GM12878 (cell line): ENCODE data around the gene ZMIZ1. TPM values are rescaled to one million over a fixed set of nuclear protein-coding genes. Genes with fewer than 3 reads are reported as not detected.

Source experiments
- ATAC-seq: fragments of 200-7000 bp; cut with Tn5 transposase; 3 replicates; pipeline ENCODE4 v1.9.1; 2020; ENCODE audit warnings: mild to moderate bottlenecking, moderate library complexity
- BruUV-seq: library from RNA; stranded (reverse); fragments of 400-500 nt; replicated peaks from 2 replicates; lab custom pipeline; 2021; lab: Mats Ljungman, UMichigan
- CTCF ChIA-PET: fragments of 300-600 bp; sonication (Branson Sonifier 250); formaldehyde crosslinking; extraction: SDS; loops from one replicate; lab custom pipeline; 2021; ENCODE audit warnings: inconsistent platforms; lab: Yijun Ruan, JAX
- POLR2A ChIA-PET: fragments of 350-600 bp; formaldehyde crosslinking; extraction: SDS; loops from one replicate; lab custom pipeline; 2021; ENCODE audit warnings: inconsistent platforms; lab: Charles Lee
- RAD21 ChIA-PET: fragments of 300-600 bp; sonication (Branson Sonifier 250); formaldehyde crosslinking; loops from one replicate; lab custom pipeline; 2023; ENCODE audit warnings: antibody characterized with exemption; ENCODE audit not compliant: unreplicated experiment; lab: Charles Lee
- SMC1A ChIA-PET: fragments of 300-600 bp; sonication (Branson Sonifier 250); formaldehyde crosslinking; loops from one replicate; lab custom pipeline; 2023; ENCODE audit not compliant: unreplicated experiment, uncharacterized antibody; lab: Charles Lee
- DNase-seq: peaks from one replicate; pipeline ENCODE4 v3.0.0-alpha.2; 2011; ENCODE audit warnings: low read depth, low spot score
- FAIRE-seq: peaks from 3 replicates; lab custom pipeline; 2011; peaks lifted over from hg19 to GRCh38; lab: Jason Lieb, UNC
- H2AFZ ChIP-seq: 2 replicates; pipeline ENCODE4 v1.6.0; 2011; ENCODE audit warnings: low read depth, low read length, control low read depth; ENCODE audit not compliant: control insufficient read depth
- H3K27ac ChIP-seq: 2 replicates; pipeline ENCODE4 v1.5.1; 2011; ENCODE audit warnings: control low read depth; ENCODE audit not compliant: control insufficient read depth, insufficient read depth
- H3K27me3 ChIP-seq, 2 experiments: replicated peaks in 1 of 2; 2 replicates each; pipeline versions ENCODE4 v1.6.0 to v1.6.1; 2011; ENCODE audit warnings: low read length in 1 of 2; ENCODE audit not compliant: control insufficient read depth in 2 of 2, insufficient read depth in 2 of 2
- H3K36me3 ChIP-seq, 2 experiments: 2 replicates each; pipeline ENCODE4 v1.5.1; 2011; ENCODE audit warnings: low read length in 1 of 2; ENCODE audit not compliant: control insufficient read depth in 2 of 2, insufficient read depth in 2 of 2
- H3K4me1 ChIP-seq: 2 replicates; pipeline ENCODE4 v1.6.1; 2011; ENCODE audit warnings: mild to moderate bottlenecking, low read length, moderate library complexity, mixed read lengths; ENCODE audit not compliant: control insufficient read depth, insufficient read depth
- H3K4me2 ChIP-seq: 2 replicates; pipeline ENCODE4 v1.6.0; 2011; ENCODE audit warnings: control low read depth; ENCODE audit not compliant: control insufficient read depth, insufficient read depth
- H3K4me3 ChIP-seq: fragments of 200-600 bp; sonication (generic); 2 replicates; pipeline ENCODE4 v1.5.1; 2016
- H3K79me2 ChIP-seq: 2 replicates; pipeline ENCODE4 v1.6.0; 2011; ENCODE audit warnings: low read length; ENCODE audit not compliant: control insufficient read depth, insufficient read depth
- H3K9ac ChIP-seq: 2 replicates; pipeline ENCODE4 v1.8.0; 2011; ENCODE audit warnings: low read length, control low read depth, mixed read lengths; ENCODE audit not compliant: control insufficient read depth, insufficient read depth
- H3K9me3 ChIP-seq: replicated peaks from 3 replicates; pipeline ENCODE4 v1.5.1; 2011; ENCODE audit warnings: mild to moderate bottlenecking, low read length; ENCODE audit not compliant: control insufficient read depth, insufficient read depth
- H4K20me1 ChIP-seq: 2 replicates; pipeline ENCODE4 v1.6.0; 2011; ENCODE audit not compliant: control insufficient read depth, insufficient read depth
- EGR1 ChIP-seq, 2 experiments: IDR thresholded peaks; 1 replicate in 1 of 2; 2 replicates in 1 of 2; pipeline ENCODE4 v1.6.1; 2011 to 2012; ENCODE audit warnings: low read depth in 2 of 2, low read length in 2 of 2, borderline replicate concordance in 1 of 2, mild to moderate bottlenecking in 1 of 2, moderate library complexity in 1 of 2
- HSF1 ChIP-seq: fragments of 150-350 bp; IDR thresholded peaks from 2 replicates; pipeline ENCODE4 v1.6.1; 2014; ENCODE audit warnings: mild to moderate bottlenecking, low read depth, low read length
- IKZF1 ChIP-seq: fragments of 450-650 bp; conservative IDR thresholded peaks from 2 replicates; pipeline ENCODE4 v1.6.1; 2017; ENCODE audit warnings: antibody characterized with exemption, mild to moderate bottlenecking
- IKZF2 ChIP-seq, 2 experiments: fragments of 450-650 bp; IDR thresholded peaks; 2 replicates each; pipeline ENCODE4 v1.6.1; 2017; ENCODE audit warnings: mild to moderate bottlenecking in 2 of 2, moderate library complexity in 2 of 2
- MTA2 ChIP-seq: fragments of 450-650 bp; IDR thresholded peaks from 2 replicates; pipeline ENCODE4 v1.6.1; 2016; ENCODE audit warnings: low read depth, mild to moderate bottlenecking, moderate library complexity
- MTA3 ChIP-seq: IDR thresholded peaks from 2 replicates; pipeline ENCODE4 v1.6.1; 2012; ENCODE audit warnings: low read length, inconsistent platforms, borderline replicate concordance
- MXI1 ChIP-seq: fragments of 150-350 bp; IDR thresholded peaks from 2 replicates; pipeline ENCODE4 v1.6.1; 2011; ENCODE audit warnings: low read depth, mild to moderate bottlenecking, inconsistent platforms, low read length, improper control_type of control experiment
- NBN ChIP-seq: fragments of 450-650 bp; IDR thresholded peaks from 2 replicates; pipeline ENCODE4 v1.6.1; 2016
- RB1 ChIP-seq: fragments of 450-650 bp; formaldehyde crosslinking; IDR thresholded peaks from 2 replicates; pipeline ENCODE4 v1.6.1; 2017; ENCODE audit warnings: mild to moderate bottlenecking, borderline replicate concordance
- RCOR1 ChIP-seq: conservative IDR thresholded peaks from 2 replicates; pipeline ENCODE4 v1.6.1; 2012; ENCODE audit warnings: low read depth, low read length, improper control_type of control experiment
- SKIL ChIP-seq: fragments of 450-650 bp; IDR thresholded peaks from 2 replicates; pipeline ENCODE4 v1.6.1; 2017; ENCODE audit warnings: mild to moderate bottlenecking, low read depth, inconsistent platforms; ENCODE audit not compliant: poor library complexity, severe bottlenecking
- SMAD5 ChIP-seq: IDR thresholded peaks from 2 replicates; pipeline ENCODE4 v1.6.1; 2016; ENCODE audit warnings: antibody characterized with exemption, low read depth
- SP1 ChIP-seq: IDR thresholded peaks from one replicate; pipeline ENCODE4 v1.6.1; 2011; ENCODE audit warnings: low read depth, low read length
- USF1 ChIP-seq: IDR thresholded peaks from 2 replicates; pipeline ENCODE4 v1.6.1; 2011; ENCODE audit warnings: borderline replicate concordance, low read depth, mild to moderate bottlenecking, moderate library complexity, mixed read lengths, low read length; ENCODE audit not compliant: insufficient read depth; ENCODE audit errors: extremely low read length
- ZNF687 ChIP-seq: fragments of 450-650 bp; IDR thresholded peaks from 2 replicates; pipeline ENCODE4 v1.6.1; 2017; ENCODE audit warnings: mild to moderate bottlenecking, moderate library complexity
- WGBS: methylation state at CpG from one replicate; pipeline ENCODE4 v1.1.6; 2016; ENCODE audit warnings: low lambda C conversion rate; ENCODE audit not compliant: insufficient replicate concordance, insufficient coverage; ENCODE audit errors: missing lambda C conversion rate; 5-methylcytosine and 5-hydroxymethylcytosine counted together
- in situ Hi-C: fragments of 300-500 bp; cut with MboI; formaldehyde crosslinking; loops from 9 replicates; pipeline ENCODE4 v1.14.3; 2018; ENCODE audit warnings: mixed read lengths
- intact Hi-C: fragments of 100-400 bp; cut with micrococcal nuclease; formaldehyde crosslinking; loops from one replicate; pipeline ENCODE4 v1.14.2; 2022; ENCODE audit not compliant: unreplicated experiment
- polyA plus RNA-seq, 11 experiments: library from polyadenylated mRNA; depleted of rRNA in 4 of 11; unstranded in 6 of 11; stranded (reverse) in 5 of 11; fragments of >200 nt; fragmentation: Nextera tagmentation in 4 of 11; fragmentation: Illumina TruSeq in 1 of 11; extraction: Ambion mirVana in 4 of 11; extraction: Trizol in 1 of 11; gene quantifications; 1 replicate in 1 of 11; 2 replicates in 10 of 11; pipeline versions ENCODE4 v1.2.1 to v1.2.3, GENCODE V29; 2011 to 2016; ENCODE audit warnings: inconsistent platforms in 2 of 11, missing spikeins in 2 of 11, low read depth in 1 of 11
- total RNA-seq, 4 experiments: library from RNA; depleted of rRNA in 3 of 4; stranded (reverse); fragments of >200 nt in 3 of 4; fragmentation: Illumina TruSeq in 1 of 4; extraction: Trizol in 1 of 4; gene quantifications; 2 replicates each; pipeline versions ENCODE4 v1.2.1 to v1.2.3, GENCODE V29; 2013 to 2021

ZMIZ1 gene
- total and polyA plus RNA-seq, 10 of the 15 experiments (the other 5 are each of a cell fraction or from before 2014, with no cell fraction given) = 3.1 to 82.3 (median 14.9) TPM

GRCh38 chr10:79098596-79099015, 29.8 kb downstream of the ZMIZ1 start (continued):
- TF ChIP-seq HSF1 (no peak), SMAD5 (no peak), RB1 (no peak), EGR1 (IDR thresholded peaks at IDR 0.05; ENCODE audit: borderline replicate concordance in 1 of 2, low read depth in 2 of 2, low read length in 2 of 2) (peak in 1 of 2 experiments; percentile 57; a peak in 2 of 3 replicates), MTA3 (peak; percentile 84; the same call in 1 of the 2 replicates), MTA2 (peak; percentile 86), SKIL (peak; percentile 70), IKZF1 (peak; percentile 74)

- ChIA-PET CTCF (no interaction called here), POLR2A (no interaction called here), RAD21 (no interaction called here), SMC1A (no interaction called here)
- no peaks in the 10 kb centered on the region for H3K27me3 ChIP-seq
- H3K4me3 ChIP-seq = no peak overlapping the region
- ATAC-seq = no peak
- H3K9ac ChIP-seq = no peak overlapping the region
- 26% methylated on average over 2 of the region's 2 CpGs for WGBS
- in situ Hi-C loops (no loop called here), intact Hi-C loops (no loop called here)
- H3K4me2 ChIP-seq = no peak overlapping the region
- no peak for FAIRE-seq
- BruUV-seq = no TSS peak
- H2AFZ ChIP-seq = no peak overlapping the region
- no peak for DNase-seq
- H4K20me1 ChIP-seq = peaks cover 4% of the 10 kb centered on the region; the same call in 1 of the 2 replicates
- no peak overlapping the region for H3K27ac ChIP-seq
- no peaks in the 10 kb centered on the region for H3K79me2 ChIP-seq
- H3K36me3 ChIP-seq = no peaks in the 10 kb centered on the region
- H3K4me1 ChIP-seq = peaks cover 42% of the 10 kb centered on the region
- H3K9me3 ChIP-seq = no peaks in the 10 kb centered on the region
- TF ChIP-seq NBN = no peak
- TF ChIP-seq USF1 = no peak
- TF ChIP-seq RCOR1 = no peak
- no peak for TF ChIP-seq SP1
- TF ChIP-seq MXI1 = no peak
- TF ChIP-seq ZNF687 = no peak
- TF ChIP-seq IKZF2 (IDR thresholded peaks at IDR 0.05) = no peak
These were observed 31.2 kb downstream of the ZMIZ1 start for GRCh38 chr10:79099898-79100448.
